ENCODE data around the gene TCP11L1. TPM values are rescaled to one million over a fixed set of nuclear protein-coding genes. Genes with fewer than 3 reads are reported as not detected.

TCP11L1 gene
- total and polyA plus RNA-seq, 9 of the 15 experiments (the other 6 are each of a cell fraction or from before 2014, with no cell fraction given), result 1.6 to 15.3 (median 5.4) TPM

- TF ChIP-seq MGA (IDR thresholded peaks at IDR 0.05) (no peak), HEY1 (CRISPR knock-in tag; IDR thresholded peaks at IDR 0.05; ENCODE audit: borderline replicate concordance) (no peak), CEBPG (CRISPR knock-in tag; IDR thresholded peaks at IDR 0.05) (no peak), CEBPG (tag; conservative IDR thresholded peaks at IDR 0.05 in 1 of 2, IDR thresholded peaks at IDR 0.05 in 1 of 2) (peak; percentile 42 to 51; a peak in 1 of 4 replicates)
These were observed 54.8 kb downstream of the TCP11L1 start (continued) for GRCh38 chr11:33094157-33094556.
